T-cell (primary cell): ENCODE results near the gene TLE5. TPM values are rescaled to one million over a fixed set of nuclear protein-coding genes. Genes with fewer than 3 reads are reported as not detected.

ENCODE experiments used
- total RNA-seq, 35 experiments: library from RNA in 6 of 35; stranded (reverse) in 6 of 35; fragments of 120-200 nt in 1 of 35; gene quantifications; one replicate each; pipeline versions ENCODE4 v1.2.1 to v1.2.4 and lab custom pipeline; 2013 to 2026

Gene TLE5
- total RNA-seq, 5 donors from 2014 or later (not counting 1 experiment from before 2014, with no cell fraction given) = 777 to 1,202 (median 1,047) TPM

Other genes starting within 250 kb of the TLE5 start
- gene ZNF554, start 242.6 kb downstream of the TLE5 start, total RNA-seq = 1 to 10 TPM; 5.5 to 9.0 (median 7.5) TPM
- 10 to 100 TPM in 1 of 5 donors, 1 to 10 TPM in 4; 3.7 to 10.9 (median 6.7) TPM for gene ZNF555, start 221.0 kb downstream of the TLE5 start, total RNA-seq
- not detected for gene ZNF556, start 195.2 kb downstream of the TLE5 start, total RNA-seq
- 1 to 10 TPM; 2.7 to 6.0 (median 3.7) TPM for gene ZNF57, start 161.6 kb downstream of the TLE5 start, total RNA-seq
- 1 to 10 TPM; 4.1 to 6.5 (median 4.8) TPM for gene ZNF77, start 117.5 kb downstream of the TLE5 start, total RNA-seq
- under 1 TPM in 3 of 5 donors, not detected in 2; 0.36 to 0.61 (median 0.50) TPM for gene TLE6, start 84.9 kb downstream of the TLE5 start, total RNA-seq
- gene TLE2, start 33.2 kb downstream of the TLE5 start, total RNA-seq = 10 to 100 TPM; 16.7 to 29.7 (median 21.5) TPM
- gene GNA11, start 31.9 kb upstream of the TLE5 start, total RNA-seq = 1 to 10 TPM; 2.3 to 6.3 (median 4.0) TPM
- 10 to 100 TPM in 1 of 5 donors, 1 to 10 TPM in 4; 1.8 to 13.2 (median 2.8) TPM for gene GNA15, start 73.5 kb upstream of the TLE5 start, total RNA-seq
- 100 to 1,000 TPM in 3 of 5 donors, 10 to 100 TPM in 2; 77.0 to 345 (median 324) TPM for gene S1PR4, start 116.3 kb upstream of the TLE5 start, total RNA-seq
- 10 to 100 TPM; 47.2 to 69.5 (median 61.0) TPM for gene NCLN, start 123.4 kb upstream of the TLE5 start, total RNA-seq
- 1 to 10 TPM in 1 of 5 donors, under 1 TPM in 3, not detected in 1; 0.23 to 1.9 (median 0.39) TPM for gene CELF5, start 162.2 kb upstream of the TLE5 start, total RNA-seq